ENCODE data around the gene MLEC.

MLEC gene

DNA sequence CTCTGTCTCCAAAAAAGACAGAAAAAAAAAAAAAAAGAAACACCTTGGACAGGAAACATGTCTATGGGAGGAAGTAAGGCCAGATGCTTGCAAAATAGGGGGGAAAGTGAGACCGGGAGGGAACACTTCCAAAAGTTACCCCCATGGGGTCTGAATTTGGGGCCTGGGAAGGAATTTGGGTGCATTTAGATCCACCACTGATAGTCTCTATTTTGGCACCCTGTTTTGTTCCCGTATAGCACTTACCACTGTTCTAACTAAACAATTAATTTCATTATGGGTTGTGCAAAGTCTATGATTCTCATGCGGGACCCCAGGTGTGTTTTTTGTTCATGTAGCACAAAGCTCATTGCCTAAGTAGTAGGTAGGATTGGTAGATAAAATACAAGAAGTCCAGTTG, 1.4 kb upstream of the MLEC start:
- Histone ChIP-seq H3K4me1 (ENCODE audit: insufficient read depth, low read length) (peaks cover 18% of the 10 kb centered on the region), H3K36me3 (ENCODE audit: insufficient read depth, low read length) (no peaks in the 10 kb centered on the region), H3K4me3 (ENCODE audit: low read depth in 1 of 2, low read length in 2 of 2) (peak overlapping the region in 1 of 2 donors; percentile 84), H3K9me3 (ENCODE audit: low read length) (no peaks in the 10 kb centered on the region), H3K27ac (ENCODE audit: low read depth, low read length) (no peak overlapping the region), H3K27me3 (ENCODE audit: control insufficient read depth in 1 of 2, insufficient read depth in 2 of 2, low read length in 2 of 2) (no peaks in the 10 kb centered on the region), H3K9ac (ENCODE audit: low read length) (no peak overlapping the region)

DNA sequence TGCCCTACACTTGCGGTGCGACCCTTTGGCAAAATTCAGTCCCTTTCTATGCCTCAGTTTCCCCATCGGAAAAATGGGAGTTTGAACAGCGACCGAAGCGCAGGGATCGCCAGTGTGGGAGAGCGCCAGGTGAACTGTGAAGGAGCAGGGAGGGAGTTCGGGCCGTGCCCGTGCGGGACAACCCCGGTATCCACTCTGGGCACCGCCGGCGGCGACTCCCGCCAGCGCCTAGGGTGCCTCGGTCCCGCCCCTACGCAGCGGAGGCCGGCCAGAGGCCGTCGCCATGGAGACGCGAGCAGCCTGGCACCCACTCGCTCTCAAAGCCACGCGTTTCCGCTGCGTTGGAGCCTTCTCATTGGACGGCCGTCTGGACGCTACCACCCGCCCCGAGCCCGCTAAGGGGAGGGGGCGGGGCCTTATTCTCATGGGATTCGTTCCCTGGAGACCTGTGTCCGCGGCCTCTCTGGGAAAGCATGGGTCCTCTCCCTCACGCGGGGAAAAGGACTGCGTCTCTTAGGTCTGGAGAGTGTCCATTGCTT, 729 bp upstream of the MLEC start:
- Histone ChIP-seq H3K27me3 (ENCODE audit: control insufficient read depth in 1 of 2, insufficient read depth in 2 of 2, low read length in 2 of 2) (no peaks in the 10 kb centered on the region), H3K4me3 (ENCODE audit: low read depth in 1 of 2, low read length in 2 of 2) (peak overlapping the region; percentile 84 to 88), H3K27ac (ENCODE audit: low read depth, low read length) (peak overlapping the region; percentile 87), H3K9ac (ENCODE audit: low read length) (no peak overlapping the region), H3K4me1 (ENCODE audit: insufficient read depth, low read length) (peaks cover 18% of the 10 kb centered on the region), H3K9me3 (ENCODE audit: low read length) (no peaks in the 10 kb centered on the region), H3K36me3 (ENCODE audit: insufficient read depth, low read length) (no peaks in the 10 kb centered on the region)

DNA sequence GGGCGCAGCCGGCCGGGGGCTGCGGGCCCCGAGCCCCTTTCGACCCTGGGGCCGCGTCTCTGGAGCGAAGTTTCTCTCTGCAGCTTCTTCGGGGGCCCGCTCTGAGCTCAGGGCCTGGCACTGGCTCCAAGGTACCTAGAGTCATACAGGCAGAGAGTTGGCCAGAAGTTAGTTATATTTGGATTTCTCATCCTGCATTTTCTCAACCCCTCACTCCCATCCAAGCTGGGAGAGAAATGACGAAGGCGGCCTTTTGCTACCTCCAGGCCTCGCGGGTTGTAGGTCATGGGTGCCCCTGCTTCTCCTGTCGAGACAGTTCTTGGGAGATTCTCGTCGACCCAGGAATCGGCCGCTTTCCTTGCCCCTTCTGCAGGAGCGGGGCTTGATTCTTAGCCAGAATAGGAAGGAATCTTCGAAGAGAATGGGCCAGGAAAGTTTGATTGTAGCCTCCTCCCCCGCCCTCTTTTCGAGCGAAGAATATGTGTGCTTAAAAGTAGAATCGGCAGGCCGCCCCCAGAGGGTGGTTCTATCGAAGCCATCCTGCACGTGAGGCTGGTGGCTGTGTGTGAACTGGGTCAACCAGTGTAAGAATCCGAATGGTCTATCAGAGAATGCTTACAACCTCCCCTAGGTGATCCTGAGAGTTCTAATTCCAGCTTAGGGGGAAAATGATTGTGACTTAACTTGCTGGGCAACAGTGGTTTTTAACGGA, 785 bp downstream of the MLEC start:
- peak overlapping the region; percentile 16 for H3K9ac ChIP-seq (ENCODE audit: low read length)
- no peaks in the 10 kb centered on the region for H3K9me3 ChIP-seq (ENCODE audit: low read length)
- H3K4me1 ChIP-seq (ENCODE audit: insufficient read depth, low read length) = peaks cover 25% of the 10 kb centered on the region
- H3K27me3 ChIP-seq (ENCODE audit: control insufficient read depth in 1 of 2, insufficient read depth in 2 of 2, low read length in 2 of 2) = no peaks in the 10 kb centered on the region
- H3K36me3 ChIP-seq (ENCODE audit: insufficient read depth, low read length) = no peaks in the 10 kb centered on the region
- peak overlapping the region; percentile 84 to 88 for H3K4me3 ChIP-seq (ENCODE audit: low read depth in 1 of 2, low read length in 2 of 2)
- peak overlapping the region; percentile 87 for H3K27ac ChIP-seq (ENCODE audit: low read depth, low read length)

DNA sequence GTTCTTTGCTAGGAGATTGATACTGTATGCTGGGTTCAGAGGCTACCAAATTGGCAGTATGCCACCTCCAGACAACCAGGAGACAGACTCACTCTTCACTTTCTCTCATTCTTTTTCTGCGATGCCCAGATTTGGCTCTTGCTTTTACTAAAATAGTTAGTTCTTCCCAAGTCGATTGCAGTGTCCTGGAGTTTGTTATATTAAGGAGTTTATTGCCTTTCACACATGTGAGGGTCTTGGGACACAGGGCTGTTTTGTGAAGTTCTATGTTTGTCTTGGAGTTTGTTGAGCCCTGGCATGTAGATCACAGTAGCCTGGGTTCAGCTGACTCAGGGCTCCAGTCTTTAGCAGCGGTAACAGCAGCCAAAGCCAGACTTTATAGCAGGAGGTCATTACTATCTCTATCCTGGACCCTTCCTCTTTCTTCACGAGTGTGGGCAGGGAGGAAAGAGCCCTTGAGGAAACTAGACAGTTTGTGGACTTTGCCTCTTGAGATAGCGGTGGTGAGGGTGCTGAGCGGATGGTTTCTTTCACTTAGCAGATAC, 1.6 kb downstream of the MLEC start:
- peak overlapping the region; percentile 87 for H3K27ac ChIP-seq (ENCODE audit: low read depth, low read length)
- H3K4me3 ChIP-seq (ENCODE audit: low read depth in 1 of 2, low read length in 2 of 2) = peak overlapping the region; percentile 84 to 88
- H3K36me3 ChIP-seq (ENCODE audit: insufficient read depth, low read length) = no peaks in the 10 kb centered on the region
- H3K27me3 ChIP-seq (ENCODE audit: control insufficient read depth in 1 of 2, insufficient read depth in 2 of 2, low read length in 2 of 2) = no peaks in the 10 kb centered on the region
- peaks cover 28% of the 10 kb centered on the region for H3K4me1 ChIP-seq (ENCODE audit: insufficient read depth, low read length)
- H3K9ac ChIP-seq (ENCODE audit: low read length) = peak overlapping the region; percentile 16
- no peaks in the 10 kb centered on the region for H3K9me3 ChIP-seq (ENCODE audit: low read length)

DNA sequence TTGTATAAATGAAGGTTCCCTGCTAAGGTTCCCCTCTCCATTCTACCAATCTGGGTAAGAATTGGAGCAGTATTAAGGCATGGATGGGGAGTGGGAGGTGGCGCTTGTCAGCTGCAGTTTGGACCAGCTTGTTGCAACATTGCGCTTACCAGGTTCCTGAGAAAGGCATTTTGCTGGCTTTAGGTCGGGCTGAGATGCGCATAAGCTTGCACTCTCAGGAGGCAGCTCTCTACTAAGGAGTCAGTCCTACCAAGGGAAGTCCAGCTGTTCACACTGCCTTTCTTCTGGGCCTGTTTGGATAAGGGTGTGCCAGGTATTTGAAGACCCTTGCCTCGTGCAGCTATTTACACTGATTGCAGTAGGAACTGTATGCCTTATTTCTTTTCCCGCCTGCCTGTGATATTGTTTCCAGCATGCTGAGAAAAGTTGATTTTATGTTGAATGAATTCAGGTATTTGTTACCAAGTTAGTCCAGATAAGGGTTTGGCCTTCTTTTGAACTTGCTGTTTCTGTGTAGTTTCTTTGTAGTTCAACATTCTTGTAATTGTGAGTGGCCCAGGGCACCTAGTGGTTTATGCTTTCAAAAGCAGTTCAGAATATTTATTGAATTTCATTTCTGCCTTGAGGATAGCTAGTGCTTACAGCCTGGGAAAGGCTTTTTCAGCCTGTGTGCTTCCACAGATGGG, 2.6 kb downstream of the MLEC start:
- peaks cover 4% of the 10 kb centered on the region for H3K36me3 ChIP-seq (ENCODE audit: insufficient read depth, low read length)
- no peak overlapping the region for H3K27ac ChIP-seq (ENCODE audit: low read depth, low read length)
- no peaks in the 10 kb centered on the region for H3K27me3 ChIP-seq (ENCODE audit: control insufficient read depth in 1 of 2, insufficient read depth in 2 of 2, low read length in 2 of 2)
- no peaks in the 10 kb centered on the region for H3K9me3 ChIP-seq (ENCODE audit: low read length)
- peak overlapping the region in 1 of 2 donors; percentile 84 for H3K4me3 ChIP-seq (ENCODE audit: low read depth in 1 of 2, low read length in 2 of 2)
- H3K9ac ChIP-seq (ENCODE audit: low read length) = no peak overlapping the region
- H3K4me1 ChIP-seq (ENCODE audit: insufficient read depth, low read length) = peaks cover 28% of the 10 kb centered on the region

DNA sequence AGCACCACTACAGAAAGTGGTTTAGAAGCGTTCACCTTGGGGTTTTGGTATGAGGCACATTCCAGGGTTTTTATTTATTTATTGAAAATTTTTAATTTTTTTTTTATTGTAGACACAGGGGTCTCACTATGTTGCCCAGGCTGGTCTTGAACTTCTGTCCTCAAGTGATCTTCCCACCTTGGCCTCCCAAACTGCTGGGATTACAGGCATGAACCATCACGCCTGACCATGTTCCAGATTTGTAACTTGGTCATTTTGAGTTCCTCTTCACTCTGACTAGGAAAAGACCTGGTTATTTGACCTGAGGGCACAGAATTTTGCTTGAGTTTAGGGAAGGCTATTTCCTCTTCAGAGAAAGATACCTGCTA, 3.1 kb downstream of the MLEC start:
- peaks cover 28% of the 10 kb centered on the region for H3K4me1 ChIP-seq (ENCODE audit: insufficient read depth, low read length)
- no peak overlapping the region for H3K27ac ChIP-seq (ENCODE audit: low read depth, low read length)
- no peaks in the 10 kb centered on the region for H3K9me3 ChIP-seq (ENCODE audit: low read length)
- peaks cover 9% of the 10 kb centered on the region for H3K36me3 ChIP-seq (ENCODE audit: insufficient read depth, low read length)
- H3K27me3 ChIP-seq (ENCODE audit: control insufficient read depth in 1 of 2, insufficient read depth in 2 of 2, low read length in 2 of 2) = no peaks in the 10 kb centered on the region
- H3K4me3 ChIP-seq (ENCODE audit: low read depth in 1 of 2, low read length in 2 of 2) = no peak overlapping the region
- no peak overlapping the region for H3K9ac ChIP-seq (ENCODE audit: low read length)

DNA sequence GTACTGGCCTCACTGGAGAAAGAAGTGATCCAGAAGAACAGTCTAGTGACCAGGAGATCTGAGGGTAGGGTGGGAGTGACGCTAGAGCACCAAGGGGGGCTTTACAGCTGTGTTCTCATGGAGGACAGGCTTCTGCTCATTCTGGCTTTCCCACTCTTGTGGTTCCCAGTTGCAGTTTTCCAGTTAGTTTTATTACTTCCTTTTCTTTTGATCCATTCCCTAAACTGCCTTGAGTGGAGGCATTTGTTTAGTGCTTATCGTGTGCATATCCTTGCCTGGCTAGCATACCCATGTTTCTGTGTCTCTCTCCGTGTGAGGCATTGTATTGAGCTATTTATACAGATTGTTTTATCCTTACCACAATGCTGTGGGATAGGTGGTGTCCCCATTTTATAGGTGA, 4.0 kb downstream of the MLEC start:
- no peaks in the 10 kb centered on the region for H3K27me3 ChIP-seq (ENCODE audit: control insufficient read depth in 1 of 2, insufficient read depth in 2 of 2, low read length in 2 of 2)
- H3K36me3 ChIP-seq (ENCODE audit: insufficient read depth, low read length) = peaks cover 18% of the 10 kb centered on the region
- no peak overlapping the region for H3K27ac ChIP-seq (ENCODE audit: low read depth, low read length)
- no peak overlapping the region for H3K9ac ChIP-seq (ENCODE audit: low read length)
- no peak overlapping the region for H3K4me3 ChIP-seq (ENCODE audit: low read depth in 1 of 2, low read length in 2 of 2)
- H3K4me1 ChIP-seq (ENCODE audit: insufficient read depth, low read length) = peaks cover 28% of the 10 kb centered on the region
- H3K9me3 ChIP-seq (ENCODE audit: low read length) = no peaks in the 10 kb centered on the region

DNA sequence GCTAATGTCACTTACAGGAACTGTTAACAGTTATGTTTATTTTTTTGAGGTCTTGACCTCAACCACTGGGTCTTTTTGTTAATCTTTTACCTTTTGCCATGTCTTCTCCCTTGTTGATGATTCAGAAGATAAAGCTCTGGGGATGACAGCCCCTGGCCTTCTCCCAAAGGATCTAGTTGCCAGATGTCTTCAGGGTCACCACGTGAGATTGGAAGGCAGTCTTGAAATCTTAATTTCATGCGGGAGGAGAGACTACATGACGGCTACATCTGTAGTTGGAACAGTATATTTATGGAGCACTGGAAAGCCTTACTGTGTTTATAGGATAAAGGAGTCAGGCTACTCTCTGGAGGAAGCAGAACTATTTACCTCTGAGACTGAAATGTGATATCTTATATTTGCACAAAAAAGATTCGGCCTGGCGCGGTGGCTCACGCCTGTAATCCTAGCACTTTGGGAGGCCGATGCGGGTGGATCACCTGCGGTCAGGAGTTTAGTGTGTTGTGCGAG, 5.6 kb downstream of the MLEC start:
- H3K27ac ChIP-seq (ENCODE audit: low read depth, low read length) = no peak overlapping the region

DNA sequence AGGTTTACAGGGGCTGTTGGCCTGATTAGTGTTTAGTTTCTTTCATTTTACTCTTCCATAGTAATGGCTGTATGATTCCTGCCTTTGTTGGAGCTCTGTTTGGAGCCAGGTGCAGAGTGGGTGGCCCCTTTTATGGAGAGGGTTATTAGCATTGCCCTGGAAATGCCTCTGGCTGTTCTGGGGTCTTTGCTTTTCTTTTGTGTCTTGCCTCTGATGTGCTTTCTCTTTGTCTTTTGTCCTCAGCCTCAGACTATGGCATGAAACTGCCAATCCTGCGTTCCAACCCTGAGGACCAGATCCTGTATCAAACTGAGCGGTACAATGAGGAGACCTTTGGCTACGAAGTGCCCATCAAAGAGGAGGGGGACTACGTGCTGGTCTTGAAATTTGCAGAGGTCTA, 6.9 kb downstream of the MLEC start:
- Histone ChIP-seq H3K27me3 (ENCODE audit: control insufficient read depth in 1 of 2, insufficient read depth in 2 of 2, low read length in 2 of 2) (no peaks in the 10 kb centered on the region), H3K4me1 (ENCODE audit: insufficient read depth, low read length) (peaks cover 17% of the 10 kb centered on the region), H3K4me3 (ENCODE audit: low read depth in 1 of 2, low read length in 2 of 2) (no peak overlapping the region), H3K9ac (ENCODE audit: low read length) (no peak overlapping the region), H3K9me3 (ENCODE audit: low read length) (no peaks in the 10 kb centered on the region), H3K27ac (ENCODE audit: low read depth, low read length) (no peak overlapping the region), H3K36me3 (ENCODE audit: insufficient read depth, low read length) (peaks cover 46% of the 10 kb centered on the region)

More for the DNA sequence above, 5.6 kb downstream of the MLEC start:
- Histone ChIP-seq H3K9me3 (ENCODE audit: low read length) (no peaks in the 10 kb centered on the region), H3K4me3 (ENCODE audit: low read depth in 1 of 2, low read length in 2 of 2) (no peak overlapping the region), H3K27me3 (ENCODE audit: control insufficient read depth in 1 of 2, insufficient read depth in 2 of 2, low read length in 2 of 2) (no peaks in the 10 kb centered on the region), H3K9ac (ENCODE audit: low read length) (no peak overlapping the region), H3K36me3 (ENCODE audit: insufficient read depth, low read length) (peaks cover 34% of the 10 kb centered on the region), H3K4me1 (ENCODE audit: insufficient read depth, low read length) (peaks cover 28% of the 10 kb centered on the region)

DNA sequence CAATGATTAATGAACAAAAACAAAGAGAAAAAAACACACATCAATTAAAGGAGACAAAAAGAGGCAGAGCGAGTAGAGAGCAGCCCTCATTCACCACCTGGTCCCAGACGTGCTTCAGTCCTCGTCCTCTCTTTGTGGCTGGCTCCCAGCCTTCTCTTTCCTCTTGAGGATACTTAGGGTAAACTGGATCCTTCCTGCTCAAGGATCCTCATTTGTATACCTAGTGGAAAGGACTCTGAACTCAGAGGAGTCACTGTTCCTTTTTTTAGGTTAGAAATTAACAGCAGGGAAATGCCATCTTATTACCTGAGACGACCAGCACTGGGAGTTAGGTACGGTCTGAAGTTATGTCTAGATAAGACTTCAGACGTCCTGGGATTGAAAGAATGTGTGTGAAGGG, 9.7 kb downstream of the MLEC start:
- Histone ChIP-seq H3K4me3 (ENCODE audit: low read depth in 1 of 2, low read length in 2 of 2) (no peak overlapping the region), H3K9me3 (ENCODE audit: low read length) (no peaks in the 10 kb centered on the region), H3K27ac (ENCODE audit: low read depth, low read length) (no peak overlapping the region), H3K4me1 (ENCODE audit: insufficient read depth, low read length) (peaks cover 10% of the 10 kb centered on the region), H3K9ac (ENCODE audit: low read length) (no peak overlapping the region), H3K27me3 (ENCODE audit: control insufficient read depth in 1 of 2, insufficient read depth in 2 of 2, low read length in 2 of 2) (no peaks in the 10 kb centered on the region), H3K36me3 (ENCODE audit: insufficient read depth, low read length) (peaks cover 73% of the 10 kb centered on the region)

DNA sequence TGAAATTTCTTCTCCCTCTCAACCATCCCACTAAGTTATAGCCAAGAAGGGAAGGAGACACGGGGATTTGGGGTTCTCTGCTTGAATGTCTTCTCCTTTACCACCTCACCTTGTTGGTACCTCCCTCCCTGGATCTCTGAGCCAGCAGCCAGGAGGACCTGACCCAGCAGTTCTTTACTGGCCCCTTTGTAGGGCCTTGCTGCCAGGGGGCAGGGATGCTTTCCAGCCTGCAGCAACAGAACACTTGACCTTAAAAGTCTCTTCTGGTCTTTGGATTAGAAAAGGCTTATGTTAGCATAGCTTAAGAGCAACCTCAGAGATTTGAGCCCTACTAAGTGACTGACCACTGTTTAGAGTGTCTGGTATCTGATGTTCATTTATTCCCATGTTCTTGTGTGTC, 10.4 kb downstream of the MLEC start:
- H3K27me3 ChIP-seq (ENCODE audit: control insufficient read depth in 1 of 2, insufficient read depth in 2 of 2, low read length in 2 of 2) = no peaks in the 10 kb centered on the region
- no peaks in the 10 kb centered on the region for H3K9me3 ChIP-seq (ENCODE audit: low read length)
- peaks cover 77% of the 10 kb centered on the region for H3K36me3 ChIP-seq (ENCODE audit: insufficient read depth, low read length)
- no peak overlapping the region for H3K27ac ChIP-seq (ENCODE audit: low read depth, low read length)
- H3K9ac ChIP-seq (ENCODE audit: low read length) = no peak overlapping the region
- no peak overlapping the region for H3K4me3 ChIP-seq (ENCODE audit: low read depth in 1 of 2, low read length in 2 of 2)
- peaks cover 8% of the 10 kb centered on the region for H3K4me1 ChIP-seq (ENCODE audit: insufficient read depth, low read length)
